PC-3 (cell line): Measurements from ENCODE around the gene LMX1A. TPM values are rescaled to one million over a fixed set of nuclear protein-coding genes. Genes with fewer than 3 reads are reported as not detected.

Experiments
- ATAC-seq: fragments of 200-7000 bp; cut with Tn5 transposase; 2 replicates; pipeline ENCODE4 v1.9.1; 2020; ENCODE audit warnings: mild to moderate bottlenecking, moderate library complexity
- BruUV-seq: library from RNA; stranded (reverse); fragments of 400-500 nt; replicated peaks from 2 replicates; lab custom pipeline; 2021; lab: Mats Ljungman, UMichigan
- CTCF ChIA-PET: fragments of 300-600 bp; sonication (Branson Sonifier 250); formaldehyde crosslinking; loops from one replicate; lab custom pipeline; 2022; ENCODE audit warnings: antibody characterized with exemption; lab: Charles Lee
- POLR2A ChIA-PET: fragments of 300-600 bp; sonication (Branson Sonifier 250); formaldehyde crosslinking; loops from one replicate; lab custom pipeline; 2022; ENCODE audit warnings: antibody characterized with exemption; ENCODE audit not compliant: unreplicated experiment; lab: Charles Lee
- DNase-seq: peaks from one replicate; pipeline ENCODE4 v3.0.0-alpha.2; 2015
- H2AFZ ChIP-seq: fragments of 300-600 bp; sonication (generic); 2 replicates; pipeline ENCODE4 v1.6.0; 2016; ENCODE audit warnings: antibody characterized with exemption, low read length
- H3F3A ChIP-seq: fragments of 300-600 bp; sonication (generic); one replicate; pipeline ENCODE4 v1.6.0; 2017; ENCODE audit warnings: antibody characterized with exemption, low read length, control low read depth, mild to moderate bottlenecking; ENCODE audit not compliant: unreplicated experiment
- H3K27ac ChIP-seq: fragments of 300-600 bp; sonication (generic); 2 replicates; pipeline ENCODE4 v1.5.1; 2016; ENCODE audit warnings: mild to moderate bottlenecking, low read length
- H3K27me3 ChIP-seq: fragments of 300-600 bp; sonication (generic); 2 replicates; pipeline ENCODE4 v1.6.1; 2016; ENCODE audit warnings: low read length, mixed read lengths
- H3K36me3 ChIP-seq: fragments of 300-600 bp; sonication (generic); 2 replicates; pipeline ENCODE4 v1.6.1; 2016; ENCODE audit warnings: low read depth, mixed run types, low read length, mixed read lengths
- H3K4me1 ChIP-seq: fragments of 300-600 bp; sonication (generic); 2 replicates; pipeline ENCODE4 v1.5.1; 2016; ENCODE audit warnings: low read length; ENCODE audit not compliant: insufficient read depth
- H3K4me2 ChIP-seq: fragments of 300-600 bp; sonication (generic); 2 replicates; pipeline ENCODE4 v1.6.0; 2016; ENCODE audit warnings: low read length
- H3K4me3 ChIP-seq: fragments of 300-600 bp; sonication (generic); 2 replicates; pipeline ENCODE4 v1.5.1; 2016; ENCODE audit warnings: mild to moderate bottlenecking, low read length, mixed read lengths
- H3K79me2 ChIP-seq: fragments of 300-600 bp; sonication (generic); 2 replicates; pipeline ENCODE4 v1.6.1; 2017; ENCODE audit warnings: low read length, mixed read lengths
- H3K9ac ChIP-seq: fragments of 300-600 bp; sonication (generic); 2 replicates; pipeline ENCODE4 v1.6.0; 2016; ENCODE audit warnings: mild to moderate bottlenecking, low read length
- H3K9me2 ChIP-seq: fragments of 300-600 bp; sonication (generic); replicated peaks from 2 replicates; pipeline ENCODE4 v1.6.1; 2016; ENCODE audit warnings: mixed run types, low read length, mixed read lengths
- H3K9me3 ChIP-seq: fragments of 300-600 bp; sonication (generic); 2 replicates; pipeline ENCODE4 v1.6.1; 2016; ENCODE audit warnings: low read length, mixed read lengths
- H4K20me1 ChIP-seq: fragments of 300-600 bp; sonication (generic); 2 replicates; pipeline ENCODE4 v1.6.1; 2016; ENCODE audit warnings: low read length, mixed read lengths
- CTCF ChIP-seq: fragments of 300-600 bp; sonication (generic); conservative IDR thresholded peaks from 2 replicates; pipeline ENCODE4 v1.5.1; 2017; ENCODE audit warnings: antibody characterized with exemption, low read depth, mild to moderate bottlenecking, low read length
- EZH2 ChIP-seq: fragments of 300-600 bp; sonication (generic); IDR thresholded peaks from one replicate; pipeline ENCODE4 v1.6.1; 2017; ENCODE audit warnings: antibody characterized with exemption, mild to moderate bottlenecking, low read length; ENCODE audit not compliant: unreplicated experiment
- EZH2phosphoT487 ChIP-seq: fragments of 300-600 bp; sonication (generic); IDR thresholded peaks from 2 replicates; pipeline ENCODE4 v1.6.1; 2018; ENCODE audit warnings: mild to moderate bottlenecking, antibody characterized with exemption, low read length, borderline replicate concordance
- intact Hi-C: fragments of 100-400 bp; cut with micrococcal nuclease; formaldehyde crosslinking; loops from 2 replicates; pipeline ENCODE4 v1.9.0; 2023
- total RNA-seq: library from RNA; depleted of rRNA; stranded (reverse); fragments of >200 nt; gene quantifications from 2 replicates; pipeline ENCODE4 v1.2.3, GENCODE V29; 2014

Gene LMX1A
- total RNA-seq, 1 experiment from 2014 or later, result not detected

GRCh38 chr1:165172666-165173065, 183.8 kb downstream of the LMX1A start:
- intact Hi-C loops, result no loop called here
- POLR2A ChIA-PET, result no interaction called here

GRCh38 chr1:165169729-165170128, 186.8 kb downstream of the LMX1A start:
- TF ChIP-seq EZH2 (no peak), EZH2phosphoT487 (no peak), CTCF (no peak)
- Histone ChIP-seq H3K9me2 (no peaks in the 10 kb centered on the region), H3K27me3 (no peaks in the 10 kb centered on the region), H3K27ac (peak overlapping the region; percentile 80), H3K36me3 (no peaks in the 10 kb centered on the region), H3K4me1 (peaks cover 38% of the 10 kb centered on the region), H4K20me1 (no peaks in the 10 kb centered on the region), H3K79me2 (no peaks in the 10 kb centered on the region), H3K9ac (peak overlapping the region; percentile 36; the same call in 1 of the 2 replicates), H3K4me2 (peak overlapping the region; percentile 43), H3K4me3 (no peak overlapping the region), H3F3A (no peaks in the 10 kb centered on the region), H3K9me3 (no peaks in the 10 kb centered on the region), H2AFZ (no peak overlapping the region)
- peak; percentile 44 for DNase-seq
- ChIA-PET CTCF (no interaction called here), POLR2A (interaction anchor here (0.5 kb wide), 1 partner anchor 340 kb away, joined by 5 read pairs; no protein-coding TSS in a partner anchor)
- intact Hi-C loops, result no loop called here
- BruUV-seq, result no TSS peak
- no peak for ATAC-seq

More at GRCh38 chr1:165172666-165173065, 183.8 kb downstream of the LMX1A start:
- Histone ChIP-seq H3K4me1 (peaks cover 31% of the 10 kb centered on the region), H3K27ac (peak overlapping the region; percentile 53), H3K9me3 (no peaks in the 10 kb centered on the region), H3K27me3 (no peaks in the 10 kb centered on the region), H3K36me3 (no peaks in the 10 kb centered on the region), H3K79me2 (no peaks in the 10 kb centered on the region), H3F3A (no peaks in the 10 kb centered on the region), H3K9me2 (no peaks in the 10 kb centered on the region), H3K4me2 (no peak overlapping the region), H3K9ac (no peak overlapping the region), H4K20me1 (no peaks in the 10 kb centered on the region), H2AFZ (no peak overlapping the region), H3K4me3 (no peak overlapping the region)
- CTCF ChIA-PET, result no interaction called here
- DNase-seq (no peak), ATAC-seq (no peak)
- TF ChIP-seq CTCF, result no peak
- TF ChIP-seq EZH2phosphoT487, result no peak
- TF ChIP-seq EZH2, result no peak
- no TSS peak for BruUV-seq

- Histone ChIP-seq H3K36me3 (no peaks in the 10 kb centered on the region), H3K4me2 (peak overlapping the region; percentile 43), H2AFZ (no peak overlapping the region), H3K4me3 (no peak overlapping the region), H3K27ac (peak overlapping the region; percentile 80), H3K4me1 (peaks cover 39% of the 10 kb centered on the region), H3K27me3 (no peaks in the 10 kb centered on the region), H3K9me2 (no peaks in the 10 kb centered on the region), H3K79me2 (no peaks in the 10 kb centered on the region), H3F3A (no peaks in the 10 kb centered on the region), H3K9ac (peak overlapping the region; percentile 27; the same call in 1 of the 2 replicates), H4K20me1 (no peaks in the 10 kb centered on the region), H3K9me3 (no peaks in the 10 kb centered on the region)
- no peak for TF ChIP-seq EZH2
- TF ChIP-seq CTCF, result no peak
- no peak for TF ChIP-seq EZH2phosphoT487
- ATAC-seq, result peak; percentile 68
- no TSS peak for BruUV-seq
- DNase-seq, result peak; percentile 93
- POLR2A ChIA-PET, result no interaction called here
- intact Hi-C loops, result no loop called here
- CTCF ChIA-PET, result no interaction called here
Observed at GRCh38 chr1:165169028-165169427, 187.5 kb downstream of the LMX1A start.
